Mucosa of descending colon (tissue), 3 donors: Measurements from ENCODE around the gene FAM111B. TPM values are rescaled to one million over a fixed set of nuclear protein-coding genes. Genes with fewer than 3 reads are reported as not detected.
"Not testable (repeated sequence)": the region's sequence is repeated elsewhere in the genome, so short reads cannot be mapped to it uniquely, and the experiment has no call there.

Experiments used
- ATAC-seq: fragments of 200-7000 bp; cut with Tn5 transposase; one replicate; pipeline ENCODE4 v1.9.1; 2020; ENCODE audit warnings: mild to moderate bottlenecking, moderate library complexity
- DNase-seq, 3 donors: peaks; one replicate each; pipeline ENCODE4 v3.0.0-alpha.2; 2020
- H3K36me3 ChIP-seq: fragments of 200-600 bp; one replicate; pipeline ENCODE4 v1.8.0; 2021; ENCODE audit warnings: low read depth, mild to moderate bottlenecking
- H3K4me1 ChIP-seq: fragments of 200-600 bp; one replicate; pipeline ENCODE4 v1.8.0; 2021; ENCODE audit warnings: low read depth, mild to moderate bottlenecking
- H3K4me3 ChIP-seq: fragments of 200-600 bp; one replicate; pipeline ENCODE4 v1.8.0; 2021; ENCODE audit warnings: mild to moderate bottlenecking
- H3K9me3 ChIP-seq: fragments of 200-600 bp; one replicate; pipeline ENCODE4 v1.8.0; 2021; ENCODE audit warnings: mild to moderate bottlenecking
- CTCF ChIP-seq: fragments of 200-600 bp; IDR thresholded peaks from one replicate; pipeline ENCODE4 v1.8.0; 2022; ENCODE audit warnings: antibody characterized with exemption, mild to moderate bottlenecking
- intact Hi-C, 2 donors: fragments of 100-400 bp; cut with DNase I in 1 of 2; cut with micrococcal nuclease in 1 of 2; formaldehyde crosslinking; loops; one replicate each; pipeline versions ENCODE4 v1.11.0 to v1.11.1; 2022; cut with DNase I, micrococcal nuclease
- long read RNA-seq, 2 donors: library from polyadenylated mRNA; unstranded; transcript quantifications; one replicate each; pipeline ENCODE4 v2.0.0, GENCODE V29; 2019 to 2021
- total RNA-seq, 3 donors: library from RNA; stranded (reverse); fragmentation: NEBNext Ultra II Directional in 2 of 3; extraction: Animal tissue kit (Norgen Biotek cat#: 25700) in 2 of 3; gene quantifications; one replicate each; pipeline versions ENCODE4 v1.2.1 to v1.2.4, GENCODE V29; 2021 to 2023
- donor health status: DM: no; HTN: no; CAD: no; lungs with moderate emphysema.
- donor health status: DM: no; HTN: no; CAD: no.
- donor health status: DM: no; HTN: yes; CAD: no.

The FAM111B gene
- 1 to 10 TPM; 1.8 to 7.8 (median 2.5) TPM for total RNA-seq
- long read RNA-seq, donor 1: 0 reads
- long read RNA-seq, donor 2, partial matches to known transcripts: 0 of 1 reads
- long read RNA-seq, donor 2, other reads (novel, unspliced or antisense): 0 of 1 reads

GRCh38 chr11:59106363-59107336 lies at the start of gene FAM111B:
Gene FAM111B, plus strand, starts transcription at chr11:59107237. Its CDS starts 2,389 bp downstream, at chr11:59109626.
- peak; percentile 96 for ATAC-seq
- Histone ChIP-seq H3K9me3 (no peaks in the 10 kb centered on the region), H3K4me3 (peak within 1 kb of the TSS; percentile 16), H3K36me3 (no peaks in the 10 kb centered on the region), H3K4me1 (peaks cover 15% of the 10 kb centered on the region)
- TF ChIP-seq CTCF: no peak
- intact Hi-C loops: loop anchor here in 1 of 2 donors (5.0 kb wide), 1 partner anchor 36 kb away; the partner anchor contains the start of gene FAM111A
- peak; percentile 88 to 91 (median 89) for DNase-seq

- H3K4me1 ChIP-seq, H3K4me3 ChIP-seq, H3K36me3 ChIP-seq, intact Hi-C loops, H3K9me3 ChIP-seq: not testable (repeated sequence)
- peak; percentile 83 for TF ChIP-seq CTCF
- DNase-seq (peak; percentile 78 to 95 (median 88)), ATAC-seq (peak; percentile 99)
Observed at GRCh38 chr11:59058120-59059033, 48.7 kb upstream of the FAM111B start.

- H3K4me3 ChIP-seq, H3K9me3 ChIP-seq, intact Hi-C loops, H3K4me1 ChIP-seq, ATAC-seq, H3K36me3 ChIP-seq, DNase-seq: not testable (repeated sequence)
Observed at GRCh38 chr11:59060096-59060495, 46.9 kb upstream of the FAM111B start.

GRCh38 chr11:59062602-59063529 lies 44.2 kb upstream of the FAM111B start:
- TF ChIP-seq CTCF: no peak
- no peak for DNase-seq

GRCh38 chr11:59063996-59064727 lies 42.9 kb upstream of the FAM111B start:
- ATAC-seq, intact Hi-C loops, DNase-seq, H3K9me3 ChIP-seq, H3K4me1 ChIP-seq, H3K4me3 ChIP-seq, H3K36me3 ChIP-seq: not testable (repeated sequence)

More at GRCh38 chr11:59062602-59063529, 44.2 kb upstream of the FAM111B start:
- no peaks in the 10 kb centered on the region for H3K9me3 ChIP-seq
- H3K4me1 ChIP-seq: no peaks in the 10 kb centered on the region
- ATAC-seq: no peak
- intact Hi-C loops: no loop called here
- no peak overlapping the region for H3K4me3 ChIP-seq
- no peaks in the 10 kb centered on the region for H3K36me3 ChIP-seq
